ENCODE results near the gene KLHL41.
"Not testable (repeated sequence)": the region's sequence is repeated elsewhere in the genome, so short reads cannot be mapped to it uniquely, and the experiment has no call there.

- TF ChIP-seq, protein P1, sequence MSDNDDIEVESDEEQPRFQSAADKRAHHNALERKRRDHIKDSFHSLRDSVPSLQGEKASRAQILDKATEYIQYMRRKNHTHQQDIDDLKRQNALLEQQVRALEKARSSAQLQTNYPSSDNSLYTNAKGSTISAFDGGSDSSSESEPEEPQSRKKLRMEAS (IDR thresholded peaks at IDR 0.05), result not testable (repeated sequence)
- TF ChIP-seq SP2 (CRISPR knock-in tag; IDR thresholded peaks at IDR 0.05); RNF2 (conservative IDR thresholded peaks at IDR 0.05; ENCODE audit: low read depth); MYNN (CRISPR knock-in tag; IDR thresholded peaks at IDR 0.05; ENCODE audit: low read depth); DNMT1 (CRISPR knock-in tag; IDR thresholded peaks at IDR 0.05); POLR2AphosphoS5 (IDR thresholded peaks at IDR 0.05; ENCODE audit: low read depth, low read length); ZBTB38 (CRISPR knock-in tag; IDR thresholded peaks at IDR 0.05); ZNF558 (CRISPR knock-in tag; IDR thresholded peaks at IDR 0.05; ENCODE audit: borderline replicate concordance); ZFP62 (CRISPR knock-in tag; IDR thresholded peaks at IDR 0.05); NCOA1 (CRISPR knock-in tag; IDR thresholded peaks at IDR 0.05); CTCF (CRISPR knock-in tag; IDR thresholded peaks at IDR 0.05); THYN1 (CRISPR knock-in tag; IDR thresholded peaks at IDR 0.05; ENCODE audit: borderline replicate concordance, low read depth): not testable (repeated sequence)
- TF ChIP-seq, protein P2, sequence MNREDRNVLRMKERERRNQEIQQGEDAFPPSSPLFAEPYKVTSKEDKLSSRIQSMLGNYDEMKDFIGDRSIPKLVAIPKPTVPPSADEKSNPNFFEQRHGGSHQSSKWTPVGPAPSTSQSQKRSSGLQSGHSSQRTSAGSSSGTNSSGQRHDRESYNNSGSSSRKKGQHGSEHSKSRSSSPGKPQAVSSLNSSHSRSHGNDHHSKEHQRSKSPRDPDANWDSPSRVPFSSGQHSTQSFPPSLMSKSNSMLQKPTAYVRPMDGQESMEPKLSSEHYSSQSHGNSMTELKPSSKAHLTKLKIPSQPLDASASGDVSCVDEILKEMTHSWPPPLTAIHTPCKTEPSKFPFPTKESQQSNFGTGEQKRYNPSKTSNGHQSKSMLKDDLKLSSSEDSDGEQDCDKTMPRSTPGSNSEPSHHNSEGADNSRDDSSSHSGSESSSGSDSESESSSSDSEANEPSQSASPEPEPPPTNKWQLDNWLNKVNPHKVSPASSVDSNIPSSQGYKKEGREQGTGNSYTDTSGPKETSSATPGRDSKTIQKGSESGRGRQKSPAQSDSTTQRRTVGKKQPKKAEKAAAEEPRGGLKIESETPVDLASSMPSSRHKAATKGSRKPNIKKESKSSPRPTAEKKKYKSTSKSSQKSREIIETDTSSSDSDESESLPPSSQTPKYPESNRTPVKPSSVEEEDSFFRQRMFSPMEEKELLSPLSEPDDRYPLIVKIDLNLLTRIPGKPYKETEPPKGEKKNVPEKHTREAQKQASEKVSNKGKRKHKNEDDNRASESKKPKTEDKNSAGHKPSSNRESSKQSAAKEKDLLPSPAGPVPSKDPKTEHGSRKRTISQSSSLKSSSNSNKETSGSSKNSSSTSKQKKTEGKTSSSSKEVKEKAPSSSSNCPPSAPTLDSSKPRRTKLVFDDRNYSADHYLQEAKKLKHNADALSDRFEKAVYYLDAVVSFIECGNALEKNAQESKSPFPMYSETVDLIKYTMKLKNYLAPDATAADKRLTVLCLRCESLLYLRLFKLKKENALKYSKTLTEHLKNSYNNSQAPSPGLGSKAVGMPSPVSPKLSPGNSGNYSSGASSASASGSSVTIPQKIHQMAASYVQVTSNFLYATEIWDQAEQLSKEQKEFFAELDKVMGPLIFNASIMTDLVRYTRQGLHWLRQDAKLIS (CRISPR knock-in tag; IDR thresholded peaks at IDR 0.05), result not testable (repeated sequence)
Measured at GRCh38 chr2:169575264-169575663, 65.8 kb downstream of the KLHL41 start.

Measured in HepG2 (cell line).